Natural killer cell (primary cell): ENCODE data around the gene SCML1. TPM values are rescaled to one million over a fixed set of nuclear protein-coding genes. Genes with fewer than 3 reads are reported as not detected.

Source experiments
- ATAC-seq, 3 donors: fragments of 150-1000 bp in 2 of 3; fragments of 200-7000 bp in 1 of 3; cut with Tn5 transposase; 1 replicate in 1 of 3; 2 replicates in 2 of 3; pipeline ENCODE4 v1.10.0; 2021; ENCODE audit warnings: mild to moderate bottlenecking in 2 of 3, moderate library complexity in 2 of 3
- DNase-seq, 2 donors: peaks; one replicate each; pipeline versions ENCODE4 v3.0.0 to v3.0.0-alpha.2; 2013 to 2021; ENCODE audit warnings: mixed read lengths in 1 of 2
- H3K27ac ChIP-seq: one replicate; pipeline ENCODE4 v1.5.1; 2013; ENCODE audit warnings: mild to moderate bottlenecking, low read length
- H3K27me3 ChIP-seq: one replicate; pipeline ENCODE4 v1.6.1; 2013; ENCODE audit warnings: low read length; ENCODE audit not compliant: control insufficient read depth, insufficient read depth
- H3K36me3 ChIP-seq: one replicate; pipeline ENCODE4 v1.6.1; 2013; ENCODE audit warnings: low read length; ENCODE audit not compliant: control insufficient read depth, insufficient read depth
- H3K4me1 ChIP-seq: one replicate; pipeline ENCODE4 v1.6.1; 2013; ENCODE audit warnings: low read length; ENCODE audit not compliant: control insufficient read depth, insufficient read depth
- H3K4me3 ChIP-seq: one replicate; pipeline ENCODE4 v1.5.1; 2013; ENCODE audit warnings: low read length
- H3K9me3 ChIP-seq: one replicate; pipeline ENCODE4 v1.6.1; 2013; ENCODE audit warnings: low read length; ENCODE audit not compliant: control insufficient read depth, insufficient read depth
- H3K27ac Mint-ChIP-seq, 2 donors: one replicate each; pipeline ENCODE4 v1.8.0; 2022; ENCODE audit warnings: mild to moderate bottlenecking in 2 of 2, mixed read lengths in 2 of 2, moderate library complexity in 1 of 2
- H3K27me3 Mint-ChIP-seq, 2 donors: one replicate each; pipeline ENCODE4 v1.8.0; 2022; ENCODE audit warnings: low read depth in 2 of 2, mixed read lengths in 2 of 2
- H3K36me3 Mint-ChIP-seq: one replicate; pipeline ENCODE4 v1.8.0; 2022; ENCODE audit warnings: mixed read lengths
- H3K4me1 Mint-ChIP-seq, 2 donors: one replicate each; pipeline ENCODE4 v1.8.0; 2022; ENCODE audit warnings: mixed read lengths in 2 of 2
- H3K4me3 Mint-ChIP-seq: one replicate; pipeline ENCODE4 v1.8.0; 2022; ENCODE audit warnings: mild to moderate bottlenecking, moderate library complexity, mixed read lengths
- H3K9me3 Mint-ChIP-seq, 2 donors: one replicate each; pipeline ENCODE4 v1.8.0; 2022; ENCODE audit warnings: mixed read lengths in 2 of 2
- CTCF ChIP-seq: fragments of 200-600 bp; IDR thresholded peaks from one replicate; pipeline ENCODE4 v1.8.0; 2022; ENCODE audit warnings: antibody characterized with exemption
- WGBS: methylation state at CpG from one replicate; pipeline ENCODE4 v1.1.7; 2013; ENCODE audit warnings: missing lambda C conversion rate; ENCODE audit not compliant: insufficient coverage; 5-methylcytosine and 5-hydroxymethylcytosine counted together
- intact Hi-C: fragments of 100-400 bp; cut with micrococcal nuclease; formaldehyde crosslinking; loops from one replicate; pipeline ENCODE4 v1.14.2; 2022
- total RNA-seq, 4 donors: library from RNA; stranded (reverse); fragments of 120-200 nt in 1 of 4; gene quantifications; one replicate each; pipeline versions ENCODE4 v1.2.3 to v1.2.4, GENCODE V29; 2013 to 2022

SCML1 gene
- total RNA-seq, 3 donors from 2014 or later (not counting 1 experiment from before 2014, with no cell fraction given): 4.5 to 6.9 (median 4.6) TPM

- no peaks in the 10 kb centered on the region for H3K36me3 ChIP-seq
- H3K9me3 ChIP-seq: no peaks in the 10 kb centered on the region
- DNase-seq (no peak), ATAC-seq (no peak)
- H3K27ac ChIP-seq: no peak overlapping the region
- H3K4me3 Mint-ChIP-seq: peak overlapping the region; percentile 1
- H3K9me3 Mint-ChIP-seq: no peaks in the 10 kb centered on the region
- intact Hi-C loops: no loop called here
- H3K27me3 Mint-ChIP-seq: peaks cover 14 to 25% of the 10 kb centered on the region in 2 donors
- peaks cover 19 to 20% of the 10 kb centered on the region in 2 donors for H3K4me1 Mint-ChIP-seq
- H3K36me3 Mint-ChIP-seq: no peaks in the 10 kb centered on the region
- TF ChIP-seq CTCF: no peak
- no peaks in the 10 kb centered on the region for H3K27me3 ChIP-seq
- H3K4me3 ChIP-seq: no peak overlapping the region
- no peak overlapping the region for H3K27ac Mint-ChIP-seq
- 91% methylated on average over 6 of the region's 11 CpGs for whole genome bisulfite sequencing
- H3K4me1 ChIP-seq: peaks cover 24% of the 10 kb centered on the region
Observed at GRCh38 chrX:17740137-17741122, 3.1 kb downstream of the SCML1 start.

GRCh38 chrX:17741123-17741511, 3.8 kb downstream of the SCML1 start:
- Histone ChIP-seq H3K27me3 (no peaks in the 10 kb centered on the region), H3K27ac (no peak overlapping the region), H3K4me3 (no peak overlapping the region), H3K36me3 (no peaks in the 10 kb centered on the region), H3K4me1 (peaks cover 24% of the 10 kb centered on the region), H3K9me3 (no peaks in the 10 kb centered on the region)
- no peak for TF ChIP-seq CTCF
- WGBS: 87% methylated on average over 9 of the region's 9 CpGs
- H3K9me3 Mint-ChIP-seq: no peaks in the 10 kb centered on the region
- H3K27me3 Mint-ChIP-seq: peaks cover 14 to 18% of the 10 kb centered on the region in 2 donors
- no peak overlapping the region for H3K4me3 Mint-ChIP-seq
- DNase-seq: no peak
- ATAC-seq: no peak
- H3K27ac Mint-ChIP-seq: no peak overlapping the region
- no peaks in the 10 kb centered on the region for H3K36me3 Mint-ChIP-seq
- intact Hi-C loops: no loop called here
- H3K4me1 Mint-ChIP-seq: peaks cover 19 to 20% of the 10 kb centered on the region in 2 donors

GRCh38 chrX:17743913-17744312, 6.6 kb downstream of the SCML1 start:
- Histone ChIP-seq H3K27me3 (no peaks in the 10 kb centered on the region), H3K4me1 (peaks cover 5% of the 10 kb centered on the region), H3K27ac (no peak overlapping the region), H3K36me3 (no peaks in the 10 kb centered on the region), H3K4me3 (no peak overlapping the region), H3K9me3 (no peaks in the 10 kb centered on the region)
- WGBS: no CpG with 5 or more reads among the region's 2 CpGs
- no peak for ATAC-seq
- no peak for DNase-seq
- no peak for TF ChIP-seq CTCF
- Mint-ChIP-seq H3K27me3 (peaks cover 12 to 18% of the 10 kb centered on the region in 2 donors), H3K9me3 (no peaks in the 10 kb centered on the region), H3K36me3 (no peaks in the 10 kb centered on the region), H3K4me3 (no peak overlapping the region), H3K4me1 (peaks cover 5 to 6% of the 10 kb centered on the region in 2 donors), H3K27ac (no peak overlapping the region)
- intact Hi-C loops: no loop called here
